KBM-7 (cell line): ENCODE data around the gene HAND1.

Source experiments
- DNase-seq: peaks from one replicate; pipeline ENCODE4 v3.0.0-alpha.2; 2015
- in situ Hi-C: fragments of 300-500 bp; cut with MboI; formaldehyde crosslinking; loops from 2 replicates; pipeline ENCODE4 v1.14.3; 2020; ENCODE audit warnings: low sequenced_read_pairs, low pct_unique_long_range_greater_than_20kb, mixed read lengths

The HAND1 gene

DNA sequence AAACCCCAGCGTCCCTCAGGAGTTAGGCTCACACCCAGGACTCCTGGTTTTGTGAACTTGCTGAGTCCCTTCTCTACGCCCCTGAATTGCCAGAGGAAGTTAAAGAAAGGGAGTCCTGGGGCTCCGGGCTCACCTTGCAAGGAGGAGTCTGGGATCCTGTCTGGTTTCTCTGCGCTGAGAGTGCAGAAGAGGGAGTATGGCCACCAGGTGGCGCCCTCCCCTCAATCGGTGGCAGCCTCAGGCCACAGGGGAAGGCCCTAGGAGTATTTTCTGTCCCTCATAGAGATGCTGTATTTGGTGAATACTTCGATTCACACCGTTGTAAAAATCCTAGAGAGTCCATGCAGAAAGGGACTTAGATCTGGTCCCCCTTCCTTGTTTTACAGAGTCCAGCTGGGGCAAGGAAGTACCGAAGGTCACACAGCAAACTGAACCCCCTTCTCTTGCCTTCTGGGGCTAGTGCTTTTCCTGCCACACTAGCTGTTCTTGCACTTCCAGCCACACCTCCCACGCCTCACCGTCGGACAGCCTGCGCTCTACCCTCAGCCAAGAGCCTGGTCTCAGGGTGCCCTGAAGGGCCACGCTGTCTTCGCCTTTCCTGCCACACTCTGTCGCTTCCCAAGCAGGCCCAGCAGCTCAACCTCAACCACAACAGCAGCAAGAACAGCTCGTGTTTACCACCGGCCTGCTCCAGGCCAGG is 10.2 kb downstream of the HAND1 start:
- peak; percentile 76 for DNase-seq
- in situ Hi-C loops = no loop called here

- no peak for DNase-seq
- in situ Hi-C loops = no loop called here
Observed at GRCh38 chr5:154466671-154467070, 11.4 kb downstream of the HAND1 start.

- no peak for DNase-seq
- in situ Hi-C loops = no loop called here
Observed at GRCh38 chr5:154466147-154466546, 11.9 kb downstream of the HAND1 start.

GRCh38 chr5:154465169-154465568 is 12.9 kb downstream of the HAND1 start:
- in situ Hi-C loops = no loop called here
- DNase-seq = no peak

- DNase-seq = no peak
- in situ Hi-C loops = no loop called here
Observed at GRCh38 chr5:154464438-154464837, 13.6 kb downstream of the HAND1 start.

GRCh38 chr5:154461531-154461930 is 16.5 kb downstream of the HAND1 start:
- no peak for DNase-seq
- in situ Hi-C loops = no loop called here

GRCh38 chr5:154460172-154460571 is 17.9 kb downstream of the HAND1 start:
- in situ Hi-C loops = no loop called here

DNA sequence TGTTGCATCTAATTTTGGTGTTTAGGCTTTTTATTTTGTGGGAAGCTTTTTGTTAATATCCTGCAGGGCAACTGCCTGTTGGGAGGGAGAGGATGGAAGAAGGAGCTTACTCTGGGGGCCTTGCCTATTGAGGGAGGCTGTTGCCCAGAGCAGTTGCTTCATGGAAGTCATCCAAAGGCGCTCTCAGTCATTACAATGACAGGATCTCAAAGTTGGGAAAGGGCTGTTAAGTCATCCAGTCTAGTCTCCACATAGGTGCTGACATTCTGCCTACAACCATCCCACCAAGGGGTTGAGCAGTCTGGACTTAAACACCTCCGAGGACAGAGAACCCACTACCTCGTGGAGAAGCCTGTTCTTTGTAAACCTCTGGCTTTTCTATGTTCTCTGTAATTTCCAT is 19.0 kb downstream of the HAND1 start:
- in situ Hi-C loops = no loop called here
- no peak for DNase-seq

More at GRCh38 chr5:154460172-154460571, 17.9 kb downstream of the HAND1 start:
- no peak for DNase-seq

- in situ Hi-C loops = no loop called here
- DNase-seq = no peak
Observed at GRCh38 chr5:154456540-154456939, 21.5 kb downstream of the HAND1 start.

DNA sequence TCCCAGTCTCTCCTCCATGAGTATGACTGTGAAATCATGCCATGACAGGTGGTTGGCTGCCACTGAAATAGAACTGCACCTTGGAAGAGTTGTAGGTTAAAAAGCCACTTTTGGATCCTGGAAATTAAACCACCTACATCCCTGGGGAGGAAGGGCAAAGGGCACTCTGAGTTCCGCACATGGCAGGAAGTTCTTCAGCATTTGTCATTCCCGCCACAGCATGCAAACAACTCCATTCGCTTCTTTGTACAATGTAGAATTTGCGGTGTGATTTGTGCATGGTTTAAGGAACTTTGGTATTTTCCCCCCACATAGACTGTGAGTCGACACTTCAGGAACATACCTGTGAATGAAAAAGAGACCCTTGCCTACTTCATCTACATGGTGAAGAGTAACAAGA is 22.4 kb downstream of the HAND1 start:
- in situ Hi-C loops = no loop called here
- no peak for DNase-seq

DNA sequence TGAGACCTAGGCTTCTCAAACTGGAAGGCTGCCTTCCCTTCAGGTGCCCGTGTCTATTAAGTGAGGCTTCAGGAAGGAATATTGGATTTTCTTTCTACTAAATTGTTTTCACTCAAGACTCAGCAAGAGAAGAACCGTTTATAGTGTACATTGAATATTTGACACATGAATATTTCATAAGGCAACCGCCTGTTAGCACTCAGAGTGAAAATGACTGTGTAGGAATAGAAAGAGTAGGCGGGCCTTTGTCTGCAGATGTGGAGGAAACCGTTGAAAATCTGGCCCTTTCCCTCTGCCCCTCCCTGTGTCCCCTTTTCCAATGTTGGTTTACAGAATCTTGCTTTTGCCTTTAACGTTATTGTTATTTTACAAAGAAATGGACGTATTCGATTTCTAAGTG is 26.1 kb downstream of the HAND1 start:
- no peak for DNase-seq
- in situ Hi-C loops = no loop called here

GRCh38 chr5:154449786-154450185 is 28.2 kb downstream of the HAND1 start:
- in situ Hi-C loops = no loop called here
- DNase-seq = no peak

- in situ Hi-C loops = no loop called here
- peak; percentile 14 for DNase-seq
Observed at GRCh38 chr5:154447089-154447725, 30.8 kb downstream of the HAND1 start.

GRCh38 chr5:154446195-154447088 is 31.6 kb downstream of the HAND1 start:
- in situ Hi-C loops = no loop called here
- DNase-seq = peak; percentile 39

GRCh38 chr5:154445422-154446194 is 32.4 kb downstream of the HAND1 start, which contains the start of gene SAP30L:
Gene SAP30L (plus strand): TSS chr5:154445997. CDS start chr5:154446605, 608 bp downstream.
- in situ Hi-C loops = no loop called here
- DNase-seq = peak; percentile 99

DNA sequence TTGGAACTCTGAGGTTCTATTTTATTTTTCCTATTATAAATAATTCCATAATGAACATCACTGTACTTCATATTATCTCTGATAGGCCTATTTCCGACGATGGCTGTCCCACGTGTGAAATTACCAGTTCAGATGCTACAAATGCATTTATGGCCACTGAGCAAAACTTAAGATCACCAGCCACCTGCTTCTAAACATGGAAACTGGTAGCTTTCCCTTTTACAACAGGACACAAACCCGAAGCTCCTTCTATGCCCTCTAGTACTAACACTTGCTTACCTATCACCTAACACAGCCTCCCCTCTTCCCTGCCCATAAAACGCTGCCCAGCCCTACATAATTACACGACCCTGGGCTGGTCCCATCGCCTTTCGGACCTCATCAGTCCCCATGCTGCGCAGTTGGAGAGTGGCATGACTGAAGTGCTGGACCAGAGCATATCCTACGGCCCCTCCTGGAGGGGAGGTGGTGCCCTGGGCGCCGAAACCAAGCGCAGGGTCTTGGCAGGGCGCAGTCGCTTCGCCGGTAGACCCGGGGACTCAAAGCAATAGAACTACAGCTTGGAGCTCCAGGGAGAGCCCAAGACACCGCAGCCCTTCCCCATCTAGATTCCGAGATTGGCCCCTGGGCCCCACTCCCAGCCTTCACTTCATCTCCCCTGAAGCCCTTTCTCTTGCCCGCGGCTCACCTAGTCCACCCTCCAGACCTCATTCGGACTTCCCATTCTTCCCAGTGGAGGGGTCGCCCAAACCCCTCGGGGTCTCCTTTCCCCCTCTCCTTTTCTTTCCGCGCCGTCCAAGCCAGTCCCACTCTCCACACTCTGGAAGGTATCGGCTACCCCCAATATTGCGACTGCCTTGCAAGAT is 33.2 kb downstream of the HAND1 start:
- DNase-seq = peak; percentile 40
- in situ Hi-C loops = no loop called here

DNA sequence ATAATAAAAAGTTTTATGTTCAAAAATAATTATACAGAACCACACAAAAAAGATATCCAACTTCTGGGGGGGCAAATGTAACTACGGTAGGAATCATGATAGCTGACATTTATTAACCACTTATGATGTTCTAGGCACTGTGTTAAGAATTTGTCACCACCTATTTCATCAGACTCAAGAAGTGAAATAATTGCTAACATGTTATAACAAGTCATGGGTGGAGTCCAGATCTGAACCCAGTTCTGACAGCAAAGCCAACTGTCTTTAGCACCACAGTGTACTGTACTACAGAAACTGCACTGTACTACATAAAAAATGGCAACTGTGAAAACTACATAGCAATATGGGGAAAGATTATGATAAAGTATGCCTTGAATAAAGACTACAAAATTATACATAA is 35.2 kb downstream of the HAND1 start:
- in situ Hi-C loops = no loop called here

GRCh38 chr5:154440540-154440939 is 37.5 kb downstream of the HAND1 start:
- in situ Hi-C loops = no loop called here

More for the DNA sequence above, 35.2 kb downstream of the HAND1 start:
- DNase-seq = no peak

More at GRCh38 chr5:154440540-154440939, 37.5 kb downstream of the HAND1 start:
- no peak for DNase-seq
